Measurements from ENCODE around the gene TAB3. TPM values are rescaled to one million over a fixed set of nuclear protein-coding genes. Genes with fewer than 3 reads are reported as not detected.

TAB3 gene
- total RNA-seq, 1 donor: 19.5 TPM

- no peak for TF ChIP-seq CTCF (IDR thresholded peaks at IDR 0.05; ENCODE audit: insufficient read depth, low read length)
- no peak overlapping the region for H3K4me3 ChIP-seq (ENCODE audit: low read depth, low read length)
- DNase-seq (ENCODE audit: low read depth): no peak
These were observed 92.8 kb downstream of the TAB3 start for GRCh38 chrX:30795981-30796958.

- H3K4me3 ChIP-seq (ENCODE audit: low read depth, low read length): no peak overlapping the region
- no peak for TF ChIP-seq CTCF (IDR thresholded peaks at IDR 0.05; ENCODE audit: insufficient read depth, low read length)
- no peak for DNase-seq (ENCODE audit: low read depth)
These were observed 94.6 kb downstream of the TAB3 start for GRCh38 chrX:30794497-30794896.

GRCh38 chrX:30793767-30794103, 95.3 kb downstream of the TAB3 start:
- H3K4me3 ChIP-seq (ENCODE audit: low read depth, low read length): no peak overlapping the region
- no peak for DNase-seq (ENCODE audit: low read depth)
- TF ChIP-seq CTCF (IDR thresholded peaks at IDR 0.05; ENCODE audit: insufficient read depth, low read length): no peak

- H3K4me3 ChIP-seq (ENCODE audit: low read depth, low read length): no peak overlapping the region
- TF ChIP-seq CTCF (IDR thresholded peaks at IDR 0.05; ENCODE audit: insufficient read depth, low read length): no peak
- DNase-seq (ENCODE audit: low read depth): no peak
These were observed 95.8 kb downstream of the TAB3 start for GRCh38 chrX:30793075-30793766.

- TF ChIP-seq CTCF (IDR thresholded peaks at IDR 0.05; ENCODE audit: insufficient read depth, low read length): no peak
These were observed 97.5 kb downstream of the TAB3 start for GRCh38 chrX:30791296-30792278.

GRCh38 chrX:30787012-30787411, 102.0 kb downstream of the TAB3 start:
- no peak for DNase-seq (ENCODE audit: low read depth)
- TF ChIP-seq CTCF (IDR thresholded peaks at IDR 0.05; ENCODE audit: insufficient read depth, low read length): no peak
- no peak overlapping the region for H3K4me3 ChIP-seq (ENCODE audit: low read depth, low read length)

More at GRCh38 chrX:30791296-30792278, 97.5 kb downstream of the TAB3 start:
- no peak for DNase-seq (ENCODE audit: low read depth)
- H3K4me3 ChIP-seq (ENCODE audit: low read depth, low read length): no peak overlapping the region
